ENCODE data around the gene MMP13.

- TF ChIP-seq CTCF (IDR thresholded peaks at IDR 0.05) (peak; percentile 89), SIN3A (IDR thresholded peaks at IDR 0.05; ENCODE audit: borderline replicate concordance, insufficient read depth, low read depth, low read length) (no peak), TCF7L2 (IDR thresholded peaks at IDR 0.05; ENCODE audit: low read depth, low read length) (no peak), POLR2AphosphoS5 (IDR thresholded peaks at IDR 0.05; ENCODE audit: low read depth, low read length) (no peak)
Measured at GRCh38 chr11:102940714-102941588, 14.6 kb downstream of the MMP13 start.
